HCT116 (cell line): Measurements from ENCODE around the gene PPM1E. TPM values are rescaled to one million over a fixed set of nuclear protein-coding genes. Genes with fewer than 3 reads are reported as not detected.

Experiments used
- ATAC-seq: fragments of 200-7000 bp; cut with Tn5 transposase; 2 replicates; pipeline ENCODE4 v1.9.1; 2020; ENCODE audit warnings: mild to moderate bottlenecking, moderate library complexity
- BruUV-seq: library from RNA; stranded (reverse); fragments of 400-500 nt; replicated peaks from 2 replicates; lab custom pipeline; 2021; lab: Mats Ljungman, UMichigan
- CTCF ChIA-PET: fragments of 300-600 bp; sonication (Branson Sonifier 250); formaldehyde crosslinking; loops from one replicate; lab custom pipeline; 2021; ENCODE audit warnings: antibody characterized with exemption; lab: Charles Lee
- POLR2A ChIA-PET: fragments of 300-600, 350-600 bp; sonication (Branson Sonifier 250); formaldehyde crosslinking; loops from one replicate; lab custom pipeline; 2021; ENCODE audit warnings: antibody characterized with exemption; lab: Charles Lee
- RAD21 ChIA-PET, 2 experiments: fragments of 300-600 bp; sonication (Branson Sonifier 250); formaldehyde crosslinking; loops; one replicate each; lab custom pipeline; 2023; ENCODE audit warnings: low total read pairs in 2 of 2; ENCODE audit not compliant: uncharacterized antibody in 2 of 2, unreplicated experiment in 2 of 2, low non-redundant PET in 1 of 2; lab: Charles Lee
- DNase-seq: peaks from one replicate; pipeline ENCODE4 v3.0.0-alpha.2; 2010; ENCODE audit warnings: low read depth, low spot score
- H2AFZ ChIP-seq: fragments of 200-600 bp; shearing (Covaris generic), sonication (generic); 2 replicates; pipeline ENCODE4 v1.6.1; 2017; ENCODE audit warnings: low read depth, mixed run types, mixed read lengths, antibody characterized with exemption, low read length; ENCODE audit not compliant: poor library complexity, severe bottlenecking
- H3K27ac ChIP-seq: 2 replicates; pipeline ENCODE4 v1.5.1; 2012; ENCODE audit warnings: low read depth, low read length
- H3K27me3 ChIP-seq: fragments of 200-600 bp; sonication (generic); 2 replicates; pipeline ENCODE4 v1.6.1; 2016; ENCODE audit warnings: mixed run types, low read length, mixed read lengths; ENCODE audit not compliant: insufficient read depth
- H3K36me3 ChIP-seq, 2 experiments: fragments of 200-500 bp in 1 of 2; fragments of 200-600 bp in 1 of 2; sonication (Bioruptor generic) in 1 of 2; sonication (generic) in 1 of 2; 2 replicates each; pipeline versions ENCODE4 v1.5.1 to v1.6.1; 2014 to 2016; ENCODE audit warnings: low read length in 2 of 2, inconsistent platforms in 1 of 2, mixed read lengths in 1 of 2, mixed run types in 1 of 2; ENCODE audit not compliant: insufficient read depth in 2 of 2, control insufficient read depth in 1 of 2
- H3K4me1 ChIP-seq, 2 experiments: fragments of 200-600 bp in 1 of 2; sonication (generic) in 1 of 2; 2 replicates each; pipeline versions ENCODE4 v1.5.1 to v1.6.1; 2012 to 2017; ENCODE audit warnings: low read length in 2 of 2, inconsistent platforms in 1 of 2, mild to moderate bottlenecking in 1 of 2, mixed read lengths in 1 of 2, mixed run types in 1 of 2, moderate library complexity in 1 of 2; ENCODE audit not compliant: insufficient read depth in 2 of 2, control insufficient read depth in 1 of 2
- H3K4me2 ChIP-seq: fragments of 200-600 bp; sonication (generic); 2 replicates; pipeline ENCODE4 v1.6.1; 2017; ENCODE audit warnings: mixed run types, low read length, mixed read lengths
- H3K4me3 ChIP-seq, 2 experiments: fragments of 200-600 bp in 1 of 2; sonication (generic) in 1 of 2; replicated peaks in 1 of 2; 2 replicates each; pipeline ENCODE4 v1.5.1; 2011 to 2016; ENCODE audit warnings: low read length in 2 of 2, control low read depth in 1 of 2, low read depth in 1 of 2, mild to moderate bottlenecking in 1 of 2, mixed read lengths in 1 of 2, mixed run types in 1 of 2
- H3K79me2 ChIP-seq: fragments of 200-600 bp; sonication (generic); 2 replicates; pipeline ENCODE4 v1.6.1; 2017; ENCODE audit warnings: mild to moderate bottlenecking, mixed run types, low read length, moderate library complexity, mixed read lengths; ENCODE audit not compliant: insufficient read depth
- H3K9ac ChIP-seq: fragments of 200-600 bp; sonication (generic); 2 replicates; pipeline ENCODE4 v1.6.1; 2016; ENCODE audit warnings: low read length, mixed read lengths
- H3K9me2 ChIP-seq: fragments of 200-600 bp; sonication (generic), shearing (Covaris generic); 2 replicates; pipeline ENCODE4 v1.6.1; 2017; ENCODE audit warnings: mixed run types, mild to moderate bottlenecking, moderate library complexity; ENCODE audit not compliant: insufficient read depth
- H3K9me3 ChIP-seq, 2 experiments: fragments of 200-500 bp in 1 of 2; fragments of 200-600 bp in 1 of 2; sonication (Bioruptor generic) in 1 of 2; sonication (generic) in 1 of 2; 2 replicates each; pipeline ENCODE4 v1.6.1; 2014 to 2017; ENCODE audit warnings: low read length in 2 of 2, mixed read lengths in 2 of 2, inconsistent platforms in 1 of 2, low read depth in 1 of 2, mild to moderate bottlenecking in 1 of 2, mixed run types in 1 of 2, moderate library complexity in 1 of 2; ENCODE audit not compliant: control insufficient read depth in 1 of 2, insufficient read depth in 1 of 2
- H4K20me1 ChIP-seq: fragments of 200-600 bp; sonication (generic), shearing (Covaris generic); 2 replicates; pipeline ENCODE4 v1.6.1; 2017; ENCODE audit warnings: mixed run types, mild to moderate bottlenecking, moderate library complexity; ENCODE audit not compliant: insufficient read depth
- EZH2 ChIP-seq: fragments of 200-600 bp; sonication (generic); IDR thresholded peaks from 2 replicates; pipeline ENCODE4 v1.6.1; 2017; ENCODE audit warnings: antibody characterized with exemption, mixed run types
- POLR2AphosphoS5 ChIP-seq: IDR thresholded peaks from 2 replicates; pipeline ENCODE4 v1.6.1; 2011; ENCODE audit warnings: mild to moderate bottlenecking, low read depth, low read length, moderate library complexity
- SP1 ChIP-seq: IDR thresholded peaks from 2 replicates; pipeline ENCODE4 v1.6.1; 2012; ENCODE audit warnings: low read depth
- TCF7L2 ChIP-seq: IDR thresholded peaks from 2 replicates; pipeline ENCODE4 v1.7.0; 2011; ENCODE audit warnings: borderline replicate concordance, inconsistent platforms; ENCODE audit not compliant: insufficient read depth, insufficient read length; ENCODE audit errors: extremely low read depth
- ZFX ChIP-seq: fragments of 450-650 bp; IDR thresholded peaks from 2 replicates; pipeline ENCODE4 v1.6.1; 2017
- intact Hi-C: fragments of 100-400 bp; cut with micrococcal nuclease; formaldehyde crosslinking; loops from 2 replicates; pipeline ENCODE4 v1.10.0; 2022
- total RNA-seq: library from RNA; stranded (reverse); gene quantifications from one replicate; pipeline ENCODE4 v1.2.1, GENCODE V29; 2021; ENCODE audit not compliant: unreplicated experiment
- TF ChIP-seq, protein P1 (sequence below): IDR thresholded peaks from 2 replicates; pipeline ENCODE4 v1.6.1; 2012
- TF ChIP-seq, protein P2 (sequence below), 3 experiments: fragments of 200-600 bp in 1 of 3; sonication (generic) in 1 of 3; IDR thresholded peaks in 2 of 3; conservative IDR thresholded peaks in 1 of 3; 2 replicates each; pipeline ENCODE4 v1.5.1; 2012 to 2017; ENCODE audit warnings: low read depth in 2 of 3, low read length in 2 of 3, antibody characterized with exemption in 1 of 3, borderline replicate concordance in 1 of 3, control low read depth in 1 of 3, mild to moderate bottlenecking in 1 of 3, mixed read lengths in 1 of 3, mixed run types in 1 of 3, moderate library complexity in 1 of 3; ENCODE audit not compliant: insufficient read depth in 1 of 3

PPM1E gene
- total RNA-seq, 1 experiment from 2014 or later, result 0.02 TPM

DNA sequence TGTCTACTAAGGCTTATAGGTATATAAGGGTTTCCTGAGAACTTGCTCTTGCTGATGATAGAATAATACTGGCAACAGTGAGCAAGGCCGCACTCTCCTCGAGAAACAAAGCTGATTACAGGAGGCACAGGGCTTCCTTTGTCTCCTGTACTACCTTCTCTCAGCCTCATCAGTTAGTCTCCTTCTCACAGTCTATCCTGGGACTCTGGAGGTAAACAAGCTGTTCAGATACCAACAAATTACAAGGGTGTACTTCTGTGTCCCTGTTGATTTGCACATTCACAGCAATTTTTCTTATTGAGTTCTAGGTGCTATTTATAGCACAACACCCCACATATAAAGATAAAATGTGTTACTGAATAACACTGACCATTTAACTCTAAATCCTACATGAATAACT is 252.3 kb downstream of the PPM1E start:
- intact Hi-C loops, result loop anchor here (10.0 kb wide), 1 partner anchor 693 kb away; no protein-coding TSS in a partner anchor
- H3K36me3 ChIP-seq, result peaks cover 4 to 11% of the 10 kb centered on the region in 2 experiments; a peak in 2 of 4 replicates
- no peaks in the 10 kb centered on the region for H3K4me1 ChIP-seq
- no TSS peak for BruUV-seq
- TF ChIP-seq POLR2AphosphoS5 (no peak), ZFX (no peak), TCF7L2 (no peak), EZH2 (no peak), SP1 (no peak)
- TF ChIP-seq, protein P1, sequence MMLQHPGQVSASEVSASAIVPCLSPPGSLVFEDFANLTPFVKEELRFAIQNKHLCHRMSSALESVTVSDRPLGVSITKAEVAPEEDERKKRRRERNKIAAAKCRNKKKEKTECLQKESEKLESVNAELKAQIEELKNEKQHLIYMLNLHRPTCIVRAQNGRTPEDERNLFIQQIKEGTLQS, result no peak
- TF ChIP-seq, protein P2, sequence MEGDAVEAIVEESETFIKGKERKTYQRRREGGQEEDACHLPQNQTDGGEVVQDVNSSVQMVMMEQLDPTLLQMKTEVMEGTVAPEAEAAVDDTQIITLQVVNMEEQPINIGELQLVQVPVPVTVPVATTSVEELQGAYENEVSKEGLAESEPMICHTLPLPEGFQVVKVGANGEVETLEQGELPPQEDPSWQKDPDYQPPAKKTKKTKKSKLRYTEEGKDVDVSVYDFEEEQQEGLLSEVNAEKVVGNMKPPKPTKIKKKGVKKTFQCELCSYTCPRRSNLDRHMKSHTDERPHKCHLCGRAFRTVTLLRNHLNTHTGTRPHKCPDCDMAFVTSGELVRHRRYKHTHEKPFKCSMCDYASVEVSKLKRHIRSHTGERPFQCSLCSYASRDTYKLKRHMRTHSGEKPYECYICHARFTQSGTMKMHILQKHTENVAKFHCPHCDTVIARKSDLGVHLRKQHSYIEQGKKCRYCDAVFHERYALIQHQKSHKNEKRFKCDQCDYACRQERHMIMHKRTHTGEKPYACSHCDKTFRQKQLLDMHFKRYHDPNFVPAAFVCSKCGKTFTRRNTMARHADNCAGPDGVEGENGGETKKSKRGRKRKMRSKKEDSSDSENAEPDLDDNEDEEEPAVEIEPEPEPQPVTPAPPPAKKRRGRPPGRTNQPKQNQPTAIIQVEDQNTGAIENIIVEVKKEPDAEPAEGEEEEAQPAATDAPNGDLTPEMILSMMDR (IDR thresholded peaks at IDR 0.05 in 2 of 3, conservative IDR thresholded peaks at IDR 0.05 in 1 of 3; ENCODE audit: borderline replicate concordance in 1 of 3, insufficient read depth in 1 of 3, low read depth in 2 of 3, low read length in 2 of 3), result no peak
- TF ChIP-seq, all 23 proteins: peak for 0
- H3K4me3 ChIP-seq, result no peak overlapping the region
- ATAC-seq, result no peak
- POLR2A ChIA-PET, result interaction anchor here (1.1 kb wide), 1 partner anchor 377 kb away, joined by 5 read pairs; no protein-coding TSS in a partner anchor
- no peaks in the 10 kb centered on the region for H3K9me3 ChIP-seq
- RAD21 ChIA-PET, result no interaction called here
- H3K4me2 ChIP-seq, result no peak overlapping the region
- CTCF ChIA-PET, result interaction anchor here (0.9 to 1.2 kb wide), 2 partner anchors 297 to 452 kb away, joined by 3 read pairs; no protein-coding TSS in a partner anchor
- H3K27me3 ChIP-seq, result no peaks in the 10 kb centered on the region
- H4K20me1 ChIP-seq, result no peaks in the 10 kb centered on the region; the same call in 1 of the 2 replicates
- DNase-seq, result no peak
- H3K27ac ChIP-seq, result no peak overlapping the region
- H2AFZ ChIP-seq, result no peak overlapping the region
- H3K9ac ChIP-seq, result no peak overlapping the region
- no peaks in the 10 kb centered on the region for H3K79me2 ChIP-seq
- H3K9me2 ChIP-seq, result no peaks in the 10 kb centered on the region
